IMR-90 (cell line): Measurements from ENCODE around the gene PSKH1. TPM values are rescaled to one million over a fixed set of nuclear protein-coding genes. Genes with fewer than 3 reads are reported as not detected.

Source experiments
- ATAC-seq: fragments of 200-7000 bp; cut with Tn5 transposase; 2 replicates; pipeline ENCODE4 v1.9.1; 2020; ENCODE audit warnings: low read depth, mild to moderate bottlenecking, moderate library complexity
- BruUV-seq: library from RNA; stranded (reverse); fragments of 400-500 nt; replicated peaks from 2 replicates; lab custom pipeline; 2021; lab: Mats Ljungman, UMichigan
- CTCF ChIA-PET: fragments of 300-600 bp; formaldehyde crosslinking; extraction: SDS; loops from one replicate; lab custom pipeline; 2021; ENCODE audit warnings: antibody characterized with exemption; lab: Yijun Ruan, JAX
- POLR2A ChIA-PET: fragments of 300-600 bp; sonication (Branson Sonifier 250); formaldehyde crosslinking; loops from one replicate; lab custom pipeline; 2022; ENCODE audit warnings: antibody characterized with exemption; ENCODE audit not compliant: unreplicated experiment; lab: Charles Lee
- DNase-seq: peaks from one replicate; pipeline ENCODE4 v3.0.0; 2013
- H2AFZ ChIP-seq: replicated peaks from 2 replicates; pipeline ENCODE3; 2013; ENCODE audit warnings: low read length, mild to moderate bottlenecking; ENCODE audit not compliant: poor library complexity
- H2AK5ac ChIP-seq: 2 replicates; pipeline ENCODE4 v1.6.1; 2013; ENCODE audit warnings: low read depth, low read length, inconsistent platforms
- H2AK9ac ChIP-seq: replicated peaks from 2 replicates; pipeline ENCODE3; 2013; ENCODE audit warnings: mild to moderate bottlenecking, low read depth, low read length, moderate library complexity; ENCODE audit not compliant: poor library complexity
- H2BK120ac ChIP-seq: 2 replicates; pipeline ENCODE4 v1.6.1; 2013; ENCODE audit warnings: low read depth, low read length, inconsistent platforms
- H2BK15ac ChIP-seq: 3 replicates; pipeline ENCODE4 v1.6.1; 2013; ENCODE audit warnings: low read depth, low read length, inconsistent platforms
- H2BK20ac ChIP-seq: 2 replicates; pipeline ENCODE4 v1.6.1; 2013; ENCODE audit warnings: low read depth, mild to moderate bottlenecking, inconsistent platforms, low read length, moderate library complexity
- H2BK5ac ChIP-seq: 2 replicates; pipeline ENCODE4 v1.6.1; 2013; ENCODE audit warnings: mild to moderate bottlenecking, low read depth, low read length, inconsistent platforms; ENCODE audit not compliant: poor library complexity, severe bottlenecking
- H3K14ac ChIP-seq: replicated peaks from 2 replicates; pipeline ENCODE4 v1.6.1; 2013; ENCODE audit warnings: low read depth, low read length, inconsistent platforms
- H3K18ac ChIP-seq: 2 replicates; pipeline ENCODE4 v1.6.1; 2013; ENCODE audit warnings: low read depth, low read length, control low read depth
- H3K23ac ChIP-seq: 2 replicates; pipeline ENCODE4 v1.6.1; 2013; ENCODE audit warnings: low read depth, low read length, inconsistent platforms
- H3K27ac ChIP-seq: 2 replicates; pipeline ENCODE4 v1.5.1; 2013; ENCODE audit warnings: mild to moderate bottlenecking, control low read depth, low read length; ENCODE audit not compliant: insufficient read depth
- H3K27me3 ChIP-seq: 2 replicates; pipeline ENCODE4 v1.6.1; 2013; ENCODE audit warnings: low read length; ENCODE audit not compliant: control insufficient read depth, insufficient read depth
- H3K36me3 ChIP-seq: 2 replicates; pipeline ENCODE4 v1.6.1; 2013; ENCODE audit warnings: low read length, mixed read lengths; ENCODE audit not compliant: control insufficient read depth, insufficient read depth
- H3K4ac ChIP-seq: 2 replicates; pipeline ENCODE4 v1.6.1; 2013; ENCODE audit warnings: low read depth, low read length, inconsistent platforms
- H3K4me1 ChIP-seq: 2 replicates; pipeline ENCODE4 v1.6.1; 2013; ENCODE audit warnings: low read length, mixed read lengths; ENCODE audit not compliant: control insufficient read depth, insufficient read depth
- H3K4me2 ChIP-seq: 2 replicates; pipeline ENCODE4 v1.6.1; 2013; ENCODE audit warnings: low read depth, mild to moderate bottlenecking, control low read depth, low read length, moderate library complexity
- H3K4me3 ChIP-seq: 2 replicates; pipeline ENCODE4 v1.5.1; 2013; ENCODE audit warnings: low read depth, mild to moderate bottlenecking, control low read depth, low read length, moderate library complexity; ENCODE audit not compliant: insufficient read depth
- H3K56ac ChIP-seq: 2 replicates; pipeline ENCODE4 v1.6.1; 2013; ENCODE audit warnings: low read length, inconsistent platforms; ENCODE audit not compliant: insufficient read depth; ENCODE audit errors: extremely low read depth
- H3K79me1 ChIP-seq, 2 experiments: 2 replicates each; pipeline ENCODE4 v1.6.1; 2013; ENCODE audit warnings: low read length in 2 of 2, inconsistent platforms in 1 of 2, low read depth in 1 of 2
- H3K9ac ChIP-seq: 2 replicates; pipeline ENCODE4 v1.6.1; 2013; ENCODE audit warnings: low read depth, low read length, control low read depth
- H3K9me1 ChIP-seq: 2 replicates; pipeline ENCODE4 v1.6.1; 2013; ENCODE audit warnings: low read length, inconsistent platforms; ENCODE audit not compliant: insufficient read depth
- H3K9me3 ChIP-seq: 2 replicates; pipeline ENCODE4 v1.6.1; 2013; ENCODE audit warnings: low read length; ENCODE audit not compliant: control insufficient read depth, insufficient read depth
- H4K20me1 ChIP-seq: 2 replicates; pipeline ENCODE4 v1.6.1; 2013; ENCODE audit warnings: low read length, inconsistent platforms; ENCODE audit not compliant: insufficient read depth
- H4K5ac ChIP-seq: 2 replicates; pipeline ENCODE4 v1.6.1; 2013; ENCODE audit warnings: mild to moderate bottlenecking, low read depth, low read length, control low read depth
- H4K8ac ChIP-seq, 2 experiments: 2 replicates each; pipeline ENCODE4 v1.6.1; 2013; ENCODE audit warnings: low read depth in 2 of 2, low read length in 2 of 2, control low read depth in 1 of 2, inconsistent platforms in 1 of 2
- H4K91ac ChIP-seq: 2 replicates; pipeline ENCODE4 v1.6.1; 2013; ENCODE audit warnings: low read depth, low read length, inconsistent platforms; ENCODE audit not compliant: insufficient read depth
- POLR2A ChIP-seq: IDR thresholded peaks from 2 replicates; pipeline ENCODE4 v1.6.1; 2012; ENCODE audit warnings: mild to moderate bottlenecking, low read depth, low read length
- WGBS, 2 experiments: methylation state at CpG; one replicate each; pipeline versions ENCODE4 v1.1.5 to v1.1.7; 2013; ENCODE audit warnings: missing lambda C conversion rate in 2 of 2; ENCODE audit not compliant: insufficient read length in 1 of 2; ENCODE audit errors: extremely low coverage in 2 of 2; 5-methylcytosine and 5-hydroxymethylcytosine counted together
- dilution Hi-C: fragments of 300-500 bp; cut with HindIII; formaldehyde crosslinking; loops from one replicate; pipeline ENCODE4 v1.14.3; 2018; ENCODE audit warnings: low sequenced_read_pairs; ENCODE audit not compliant: unreplicated experiment
- in situ Hi-C: fragments of 300-500 bp; cut with MboI; formaldehyde crosslinking; loops from 3 replicates; pipeline ENCODE4 v1.14.3; 2019; ENCODE audit warnings: low sequenced_read_pairs, inconsistent platforms, mixed read lengths
- intact Hi-C: fragments of 100-400 bp; cut with micrococcal nuclease; formaldehyde crosslinking; loops from 2 replicates; pipeline ENCODE4 v1.10.0; 2022
- polyA plus RNA-seq, 3 experiments: library from polyadenylated mRNA; depleted of rRNA; stranded (reverse); fragments of >200 nt; gene quantifications; 2 replicates each; pipeline ENCODE4 v1.2.3, GENCODE V29; 2012; ENCODE audit warnings: low replicate concordance in 1 of 3
- total RNA-seq: library from RNA; depleted of rRNA; stranded (reverse); fragments of >200 nt; gene quantifications from 2 replicates; pipeline ENCODE4 v1.2.3, GENCODE V29; 2012
- TF ChIP-seq, protein P1 (sequence below): conservative IDR thresholded peaks from 2 replicates; pipeline ENCODE4 v1.5.1; 2012; ENCODE audit warnings: mild to moderate bottlenecking, low read depth, low read length, improper control_type of control experiment
- TF ChIP-seq, protein P2 (sequence below): fragments of 150-350 bp; IDR thresholded peaks from 2 replicates; pipeline ENCODE4 v1.6.1; 2017; ENCODE audit warnings: mild to moderate bottlenecking, antibody characterized with exemption, low read length, low read depth
- TF ChIP-seq, protein P3 (sequence below): fragments of 150-350 bp; IDR thresholded peaks from 2 replicates; pipeline ENCODE4 v1.6.1; 2016; ENCODE audit warnings: low read depth, mild to moderate bottlenecking, low read length, moderate library complexity, borderline replicate concordance

Gene PSKH1
- total and polyA plus RNA-seq, 2 of the 4 experiments (the other 2 are of a cell fraction), result 11.5 to 26.7 TPM

DNA sequence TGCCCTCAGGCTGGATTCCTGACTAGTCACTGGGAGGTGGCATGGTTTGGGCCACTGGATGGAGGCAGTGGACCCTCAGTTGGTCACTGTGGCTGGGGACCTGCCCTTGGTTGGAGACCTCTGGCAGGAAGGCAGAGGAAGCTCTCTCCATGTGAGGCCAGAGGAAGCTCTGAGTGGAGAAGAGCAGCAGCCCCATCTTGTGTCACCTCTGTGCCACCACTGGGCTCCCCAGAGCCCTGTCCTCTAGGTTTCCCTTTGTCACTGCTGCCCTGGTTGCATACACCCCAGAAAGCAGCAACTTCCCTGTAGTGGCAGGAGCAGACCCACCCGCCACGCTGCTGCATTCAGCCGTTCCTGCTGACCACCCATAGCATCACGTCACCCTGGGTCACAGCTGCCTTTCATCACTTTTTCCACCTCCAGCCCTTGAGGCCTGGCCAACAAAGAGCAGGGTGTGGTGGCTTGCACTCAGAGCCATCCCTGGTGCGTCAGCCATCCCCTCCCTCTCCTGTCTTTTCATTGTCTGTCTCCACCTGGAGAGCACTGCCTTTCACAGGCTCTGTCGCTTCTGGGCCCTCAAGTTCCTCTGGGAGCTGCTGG lies 26.7 kb downstream of the PSKH1 start:
- CTCF ChIA-PET, result no interaction called here

More for the DNA sequence above, 26.7 kb downstream of the PSKH1 start:
- H3K56ac ChIP-seq, result no peak overlapping the region
- H3K18ac ChIP-seq, result no peak overlapping the region
- no peaks in the 10 kb centered on the region for H3K9me3 ChIP-seq
- intact Hi-C loops (no loop called here), in situ Hi-C loops (no loop called here), dilution Hi-C loops (no loop called here)
- no peak overlapping the region for H2BK20ac ChIP-seq
- TF ChIP-seq POLR2A, result no peak
- TF ChIP-seq, protein P1, sequence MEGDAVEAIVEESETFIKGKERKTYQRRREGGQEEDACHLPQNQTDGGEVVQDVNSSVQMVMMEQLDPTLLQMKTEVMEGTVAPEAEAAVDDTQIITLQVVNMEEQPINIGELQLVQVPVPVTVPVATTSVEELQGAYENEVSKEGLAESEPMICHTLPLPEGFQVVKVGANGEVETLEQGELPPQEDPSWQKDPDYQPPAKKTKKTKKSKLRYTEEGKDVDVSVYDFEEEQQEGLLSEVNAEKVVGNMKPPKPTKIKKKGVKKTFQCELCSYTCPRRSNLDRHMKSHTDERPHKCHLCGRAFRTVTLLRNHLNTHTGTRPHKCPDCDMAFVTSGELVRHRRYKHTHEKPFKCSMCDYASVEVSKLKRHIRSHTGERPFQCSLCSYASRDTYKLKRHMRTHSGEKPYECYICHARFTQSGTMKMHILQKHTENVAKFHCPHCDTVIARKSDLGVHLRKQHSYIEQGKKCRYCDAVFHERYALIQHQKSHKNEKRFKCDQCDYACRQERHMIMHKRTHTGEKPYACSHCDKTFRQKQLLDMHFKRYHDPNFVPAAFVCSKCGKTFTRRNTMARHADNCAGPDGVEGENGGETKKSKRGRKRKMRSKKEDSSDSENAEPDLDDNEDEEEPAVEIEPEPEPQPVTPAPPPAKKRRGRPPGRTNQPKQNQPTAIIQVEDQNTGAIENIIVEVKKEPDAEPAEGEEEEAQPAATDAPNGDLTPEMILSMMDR, result 0 out of 2 replicates have a peak, but pooled peaks have one; percentile 11
- TF ChIP-seq, protein P2, sequence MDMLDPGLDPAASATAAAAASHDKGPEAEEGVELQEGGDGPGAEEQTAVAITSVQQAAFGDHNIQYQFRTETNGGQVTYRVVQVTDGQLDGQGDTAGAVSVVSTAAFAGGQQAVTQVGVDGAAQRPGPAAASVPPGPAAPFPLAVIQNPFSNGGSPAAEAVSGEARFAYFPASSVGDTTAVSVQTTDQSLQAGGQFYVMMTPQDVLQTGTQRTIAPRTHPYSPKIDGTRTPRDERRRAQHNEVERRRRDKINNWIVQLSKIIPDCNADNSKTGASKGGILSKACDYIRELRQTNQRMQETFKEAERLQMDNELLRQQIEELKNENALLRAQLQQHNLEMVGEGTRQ, result no peak
- TF ChIP-seq, protein P3, sequence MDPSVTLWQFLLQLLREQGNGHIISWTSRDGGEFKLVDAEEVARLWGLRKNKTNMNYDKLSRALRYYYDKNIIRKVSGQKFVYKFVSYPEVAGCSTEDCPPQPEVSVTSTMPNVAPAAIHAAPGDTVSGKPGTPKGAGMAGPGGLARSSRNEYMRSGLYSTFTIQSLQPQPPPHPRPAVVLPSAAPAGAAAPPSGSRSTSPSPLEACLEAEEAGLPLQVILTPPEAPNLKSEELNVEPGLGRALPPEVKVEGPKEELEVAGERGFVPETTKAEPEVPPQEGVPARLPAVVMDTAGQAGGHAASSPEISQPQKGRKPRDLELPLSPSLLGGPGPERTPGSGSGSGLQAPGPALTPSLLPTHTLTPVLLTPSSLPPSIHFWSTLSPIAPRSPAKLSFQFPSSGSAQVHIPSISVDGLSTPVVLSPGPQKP, result no peak
- no peaks in the 10 kb centered on the region for H3K27me3 ChIP-seq
- peaks cover 14 to 87% of the 10 kb centered on the region in 2 experiments for H3K79me1 ChIP-seq
- no peak overlapping the region for H3K4ac ChIP-seq
- POLR2A ChIA-PET, result interaction anchor here (0.6 kb wide), 1 partner anchor 360 kb away, joined by 3 read pairs; no protein-coding TSS in a partner anchor
- no peak overlapping the region for H2BK15ac ChIP-seq
- no TSS peak for BruUV-seq
- DNase-seq, result no peak
- H4K20me1 ChIP-seq, result peaks cover 75% of the 10 kb centered on the region
- H4K91ac ChIP-seq, result no peak overlapping the region
- H3K4me3 ChIP-seq, result no peak overlapping the region
- no peak overlapping the region for H2AK5ac ChIP-seq
- H3K9me1 ChIP-seq, result peaks cover 34% of the 10 kb centered on the region
- no peak overlapping the region for H2BK120ac ChIP-seq
- no peak overlapping the region for H2AK9ac ChIP-seq
- WGBS, 2 experiments, result 93% methylated on average over 3 of the region's 6 CpGs; no CpG with 5 or more reads in 1 of the 2 experiments
- H3K36me3 ChIP-seq, result peaks cover 21% of the 10 kb centered on the region
- no peak overlapping the region for H3K27ac ChIP-seq
- no peak overlapping the region for H3K4me2 ChIP-seq
- H3K9ac ChIP-seq, result no peak overlapping the region
- H2AFZ ChIP-seq, result no peak overlapping the region
- H2BK5ac ChIP-seq, result no peak overlapping the region
- no peak for ATAC-seq
- no peak overlapping the region for H4K5ac ChIP-seq
- no peak overlapping the region for H3K14ac ChIP-seq
- H3K4me1 ChIP-seq, result peaks cover 23% of the 10 kb centered on the region
- H4K8ac ChIP-seq, result no peak overlapping the region
- H3K23ac ChIP-seq, result no peak overlapping the region
